GM19240 (cell line): ENCODE measurements around the gene EIPR1.
A peak's percentile ranks its signal among the peaks of the same experiment; 100 is the strongest.

ENCODE experiments used
- DNase-seq: peaks from one replicate; pipeline ENCODE4 v3.0.0; 2011; ENCODE audit warnings: low spot score; ENCODE audit not compliant: insufficient read length

The EIPR1 gene

DNA sequence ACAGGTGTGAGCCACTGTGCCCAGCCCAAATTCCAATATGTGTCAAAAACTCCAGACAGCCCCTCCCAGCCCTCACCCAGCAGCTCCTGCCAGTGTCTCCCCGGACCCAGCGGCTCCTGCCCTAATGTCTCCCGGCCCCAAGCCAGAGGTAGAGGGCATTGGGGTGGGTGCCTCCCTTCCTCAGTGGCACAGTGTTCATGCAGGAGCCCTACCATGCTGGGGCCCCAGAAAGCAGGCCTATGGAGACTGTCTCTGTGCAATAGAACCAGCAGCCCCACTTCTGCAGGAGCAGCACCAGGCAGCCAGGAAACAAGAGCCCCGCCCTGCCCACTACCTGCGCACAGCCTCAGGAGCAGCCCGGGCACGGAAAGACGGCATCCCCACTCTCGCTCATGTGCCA is 70.4 kb downstream of the EIPR1 start:
- DNase-seq, result no peak

DNA sequence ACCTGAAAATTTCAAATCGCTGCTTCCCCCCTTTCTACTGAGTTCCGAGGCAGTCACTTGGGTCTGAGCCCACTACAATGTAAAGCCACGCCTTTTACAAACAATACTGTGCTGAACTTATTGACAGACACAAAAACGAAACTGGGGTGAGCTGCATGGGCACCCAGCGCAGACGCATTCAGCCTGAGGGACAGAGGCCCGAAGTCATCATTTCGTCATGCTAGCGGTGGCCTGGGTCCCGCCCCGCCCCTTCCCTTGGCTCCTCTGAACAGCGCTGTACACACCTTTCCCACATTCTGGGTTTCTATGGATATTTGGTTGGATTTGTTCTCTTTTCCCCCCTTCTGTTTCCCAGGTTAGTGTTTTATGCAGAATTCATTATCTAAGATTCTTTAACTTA is 71.7 kb downstream of the EIPR1 start:
- DNase-seq, result no peak

DNA sequence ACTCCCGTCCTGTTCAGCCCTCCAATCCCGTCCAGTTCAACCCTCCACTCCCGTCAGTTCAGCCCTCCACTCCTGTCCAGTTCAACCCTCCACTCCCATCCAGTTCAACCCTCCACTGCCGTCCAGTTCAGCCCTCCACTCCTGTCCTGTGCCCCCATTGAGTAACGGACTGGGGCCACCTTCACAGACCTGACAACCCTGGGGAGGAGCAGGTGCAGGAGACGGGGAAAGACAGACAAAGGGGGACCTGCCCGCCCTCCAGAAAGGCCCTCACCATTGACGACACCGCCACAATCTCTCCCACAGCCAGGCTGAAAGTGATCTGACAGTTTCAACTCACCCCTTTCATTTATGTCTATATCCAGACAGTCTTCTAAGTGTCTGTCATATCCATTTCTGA is 72.2 kb downstream of the EIPR1 start:
- DNase-seq, result no peak

DNA sequence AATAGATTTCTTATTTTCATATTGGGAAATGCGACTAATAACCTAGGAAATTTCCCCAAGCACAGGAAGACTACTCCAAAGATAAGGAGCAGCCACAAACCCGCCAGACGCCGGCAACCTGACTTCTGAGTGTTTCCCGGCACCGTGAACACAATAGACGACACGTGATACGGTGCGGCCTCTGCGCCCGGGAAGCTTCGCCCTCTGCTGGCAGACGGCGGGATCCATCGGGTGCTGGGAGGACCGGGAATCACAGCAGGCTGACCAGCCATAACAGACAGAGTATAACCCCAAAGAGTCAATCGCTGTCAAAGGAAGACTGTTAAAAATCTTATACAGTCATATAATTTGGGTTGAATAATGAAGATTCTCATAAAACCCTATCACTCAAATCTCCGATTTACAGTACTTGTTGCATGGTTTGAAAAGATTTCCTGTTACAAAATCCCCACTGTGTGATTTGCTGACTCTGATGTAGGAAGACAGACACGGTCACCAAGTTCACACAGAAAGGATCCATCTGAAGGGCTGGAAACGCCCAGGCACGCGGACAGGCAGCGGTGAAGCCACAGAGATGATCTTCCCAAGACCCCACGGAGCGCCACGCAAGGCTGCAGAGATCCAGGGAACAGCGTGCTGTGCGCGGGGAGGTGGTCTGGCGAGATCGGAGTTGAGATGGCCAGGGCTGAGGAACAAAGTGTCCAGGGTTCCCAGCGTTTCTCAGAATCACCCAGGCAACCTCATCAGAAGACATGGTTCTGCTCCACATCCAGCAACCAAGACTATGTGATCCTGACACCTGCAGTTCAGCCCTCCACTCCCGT is 73.8 kb downstream of the EIPR1 start:
- peak; percentile 70 for DNase-seq

DNA sequence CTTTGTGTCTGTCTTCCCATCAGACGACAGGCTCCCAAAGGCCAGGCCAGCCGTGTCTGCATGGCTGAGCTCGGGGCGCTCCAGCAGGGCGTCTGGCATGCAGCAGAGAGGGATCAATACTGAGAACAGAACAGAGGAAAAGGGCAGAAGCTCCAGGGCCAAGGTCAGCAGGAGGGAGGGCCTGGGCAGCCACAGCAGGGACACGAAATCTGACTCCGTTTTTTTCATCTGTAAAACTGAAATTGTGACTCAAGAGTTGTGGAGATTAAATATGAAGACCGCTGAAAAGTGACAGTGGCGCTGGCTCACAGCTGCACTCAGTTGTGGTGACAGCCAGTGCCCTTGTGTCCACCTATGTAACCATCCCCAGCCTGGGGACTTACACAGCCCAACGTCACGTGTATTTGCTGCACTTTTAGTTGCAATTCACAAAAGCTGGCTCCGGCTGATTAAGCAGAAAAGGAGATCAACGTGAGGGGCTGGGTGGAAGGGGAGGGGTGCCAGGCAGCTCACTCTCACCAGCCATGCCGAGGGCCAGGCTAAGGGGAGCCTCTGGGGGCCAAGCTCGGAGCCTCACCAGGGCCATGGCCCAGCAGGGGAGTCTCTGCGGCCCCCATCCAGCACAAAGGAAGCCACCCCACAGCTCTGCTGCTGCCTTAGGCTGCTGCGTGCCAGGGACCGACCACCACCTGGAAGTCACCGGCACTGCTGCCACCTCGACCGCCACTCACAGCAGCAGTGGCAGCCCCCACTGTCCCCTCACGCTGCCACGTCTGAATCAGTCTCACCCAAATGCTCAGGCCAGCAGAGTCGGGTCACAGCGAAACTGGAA is 74.7 kb downstream of the EIPR1 start:
- no peak for DNase-seq

DNA sequence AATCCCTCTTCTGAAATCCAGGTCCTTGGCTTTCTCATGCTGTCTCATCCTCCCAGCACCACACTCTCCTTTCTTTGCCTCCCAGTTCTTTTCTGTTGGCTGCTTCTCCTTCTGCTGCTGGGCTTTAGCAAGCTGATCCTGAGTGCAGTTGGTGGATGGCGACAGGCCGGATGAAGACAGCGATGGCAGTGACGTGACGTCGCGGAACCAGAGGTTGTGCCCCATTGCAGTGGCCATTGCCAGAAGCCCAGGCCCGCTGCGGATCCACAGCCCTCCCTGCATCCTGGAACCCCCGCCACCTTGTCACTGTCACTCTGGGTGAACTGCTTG is 75.2 kb downstream of the EIPR1 start:
- no peak for DNase-seq

DNA sequence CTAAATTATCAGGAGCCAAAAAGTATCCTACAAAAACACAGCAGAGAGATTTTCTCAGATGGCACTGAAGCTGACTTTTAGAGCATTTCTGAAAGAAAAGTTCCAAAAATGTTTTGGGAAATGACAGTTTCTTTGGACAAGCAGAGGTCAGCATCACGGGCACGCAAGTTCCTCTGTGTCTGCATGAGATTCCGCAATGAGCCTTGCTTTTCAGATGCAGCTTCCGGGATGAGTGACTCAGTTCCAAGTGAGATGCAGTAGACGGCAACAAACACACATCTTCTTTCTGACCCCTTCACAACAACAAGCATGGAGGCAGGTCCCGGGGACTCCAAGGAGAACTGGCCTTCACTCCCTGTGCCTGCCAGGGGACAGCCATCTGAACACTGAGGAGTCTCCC is 76.6 kb downstream of the EIPR1 start:
- DNase-seq, result no peak

DNA sequence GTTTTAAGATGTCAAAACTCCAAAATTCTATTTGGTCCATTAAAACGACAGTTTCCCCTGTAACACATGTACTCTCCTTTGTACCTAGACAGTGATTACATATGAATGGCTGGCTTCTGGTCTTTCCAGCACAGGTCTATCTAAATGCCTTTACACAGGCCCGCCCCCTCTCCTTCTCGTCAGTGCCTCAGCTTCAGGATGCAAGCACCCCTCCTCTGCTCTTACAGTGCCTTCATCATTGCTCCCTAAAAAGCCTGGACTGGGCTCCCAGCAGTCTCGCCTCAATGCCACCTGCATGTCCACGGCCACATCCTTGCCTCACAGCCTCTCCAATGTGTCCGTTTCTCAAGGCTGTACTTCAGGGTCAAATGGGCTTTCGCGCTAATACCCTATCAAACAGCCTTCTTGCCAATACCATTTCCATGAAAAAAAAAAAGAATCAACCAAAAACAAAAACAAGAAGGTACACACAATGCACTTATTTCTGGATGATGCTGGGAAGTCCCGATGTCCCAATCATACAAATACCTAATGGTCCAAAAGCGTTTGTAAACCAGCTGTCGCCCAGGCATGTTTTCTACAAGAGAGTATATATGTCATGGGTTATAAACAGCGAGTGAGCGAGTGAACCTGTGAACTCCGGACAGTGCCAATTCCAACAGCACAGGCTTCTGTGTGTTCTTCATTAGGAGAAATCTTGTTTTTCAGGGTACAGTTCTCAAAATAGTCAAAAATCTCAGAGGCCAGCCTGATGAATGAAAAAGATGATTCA is 77.2 kb downstream of the EIPR1 start:
- no peak for DNase-seq

DNA sequence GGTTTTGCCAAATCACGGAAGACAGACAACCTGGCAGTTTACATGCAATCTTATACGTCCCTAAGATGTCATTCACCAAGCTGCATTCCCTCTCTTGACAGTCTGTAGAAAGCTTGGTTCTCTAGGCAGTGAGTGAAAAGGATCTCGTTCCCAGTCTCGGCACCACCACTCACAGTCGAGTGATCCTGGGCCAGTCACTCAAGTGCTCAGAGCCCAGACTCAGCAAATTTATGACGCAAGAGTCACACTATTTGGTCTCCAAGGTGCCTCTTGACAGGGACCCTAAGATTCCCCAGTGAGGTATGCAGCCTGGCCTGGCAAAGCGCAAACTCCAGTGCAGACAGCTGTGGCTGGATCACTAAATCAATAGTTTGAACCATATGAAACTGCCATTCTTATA is 77.9 kb downstream of the EIPR1 start:
- DNase-seq, result no peak

DNA sequence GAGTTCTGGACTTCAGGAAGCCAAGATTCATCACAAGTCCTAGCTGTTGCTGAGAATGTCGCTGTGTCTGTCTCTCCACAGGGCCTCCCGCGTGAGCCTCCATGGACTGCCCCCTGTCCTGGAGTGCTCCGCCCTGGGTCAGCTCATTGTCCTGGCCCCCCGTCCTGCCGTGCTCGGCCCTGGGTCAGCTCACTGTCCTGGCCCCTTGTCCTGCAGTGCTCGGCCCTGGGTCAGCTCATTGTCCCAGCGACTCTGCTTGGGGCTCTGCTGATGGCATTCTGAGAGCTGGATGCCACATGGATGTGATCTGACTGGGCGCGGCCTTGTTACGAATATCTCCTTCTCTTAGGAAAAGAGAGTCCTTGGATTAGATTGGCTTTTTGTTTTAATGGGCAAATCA is 78.5 kb downstream of the EIPR1 start:
- no peak for DNase-seq

DNA sequence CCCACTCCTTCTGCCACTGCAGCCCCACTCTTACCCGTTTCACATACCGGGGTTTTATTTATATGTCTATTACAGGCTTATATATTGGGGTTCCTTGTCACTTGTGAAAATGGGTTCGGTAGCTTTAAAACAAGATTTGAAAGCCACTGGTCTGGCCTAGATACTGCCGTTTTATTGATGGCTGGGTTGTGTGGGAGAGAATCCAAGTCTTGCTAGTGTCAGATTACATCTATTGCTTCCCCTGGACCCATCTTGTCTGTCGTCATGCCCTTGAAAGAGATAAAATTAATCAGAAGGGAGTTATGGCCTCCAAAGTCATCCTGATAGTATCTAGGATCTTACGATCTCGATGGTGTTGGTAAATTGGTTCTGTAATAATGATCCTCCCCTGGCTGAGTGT is 79.4 kb downstream of the EIPR1 start:
- no peak for DNase-seq

DNA sequence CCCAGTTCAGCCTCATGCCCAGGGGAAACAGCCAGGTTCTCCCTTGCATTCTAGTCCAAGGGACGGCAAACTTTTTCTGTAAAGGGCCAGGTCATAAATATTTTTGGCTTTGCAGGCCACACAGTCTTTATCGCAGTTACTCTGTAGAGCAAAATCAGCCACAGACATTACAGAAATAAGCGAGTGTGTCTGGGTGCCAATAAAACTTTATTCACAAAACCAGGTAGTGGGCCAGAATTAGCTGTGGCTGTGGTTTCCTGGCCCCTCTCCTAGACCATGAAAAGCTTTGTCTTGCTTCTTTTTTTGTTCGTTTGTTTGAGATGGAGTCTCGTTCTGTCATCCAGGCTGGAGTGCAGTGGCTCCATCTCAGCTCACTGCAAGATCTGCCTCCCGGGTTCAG is 80.1 kb downstream of the EIPR1 start:
- no peak for DNase-seq

DNA sequence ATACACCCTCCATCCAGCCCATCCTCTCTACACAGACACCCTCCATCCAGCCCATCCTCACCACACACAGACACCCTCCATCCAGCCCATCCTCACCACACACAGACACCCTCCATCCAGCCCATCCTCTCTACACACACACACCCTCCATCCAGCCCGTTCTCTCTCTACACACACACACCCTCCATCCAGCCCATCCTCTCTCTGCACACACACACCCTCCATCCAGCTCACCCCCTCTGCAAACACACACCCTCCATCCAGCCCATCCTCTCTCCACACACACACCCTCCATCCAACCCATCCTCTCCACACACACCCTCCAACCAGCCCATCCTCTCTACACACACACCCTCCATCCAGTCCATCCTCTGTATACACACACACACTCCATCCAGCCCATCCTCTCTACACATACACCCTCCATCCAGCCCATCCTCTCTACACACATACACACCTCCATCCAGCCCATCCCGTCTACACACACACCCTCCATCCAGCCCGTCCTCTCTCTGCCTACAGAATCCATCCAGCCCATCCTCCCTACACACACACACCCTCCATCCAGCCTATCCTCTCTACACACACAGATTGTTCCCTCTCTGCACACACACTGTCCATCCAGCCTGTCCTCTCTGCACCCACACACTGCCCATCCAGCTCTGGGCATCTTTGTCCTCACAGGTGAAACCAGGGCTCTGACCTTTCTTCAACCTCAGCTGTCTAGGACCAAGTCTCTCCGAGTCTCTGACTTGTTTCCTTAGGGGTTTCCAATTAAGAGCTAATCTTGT is 81.2 kb downstream of the EIPR1 start:
- no peak for DNase-seq

DNA sequence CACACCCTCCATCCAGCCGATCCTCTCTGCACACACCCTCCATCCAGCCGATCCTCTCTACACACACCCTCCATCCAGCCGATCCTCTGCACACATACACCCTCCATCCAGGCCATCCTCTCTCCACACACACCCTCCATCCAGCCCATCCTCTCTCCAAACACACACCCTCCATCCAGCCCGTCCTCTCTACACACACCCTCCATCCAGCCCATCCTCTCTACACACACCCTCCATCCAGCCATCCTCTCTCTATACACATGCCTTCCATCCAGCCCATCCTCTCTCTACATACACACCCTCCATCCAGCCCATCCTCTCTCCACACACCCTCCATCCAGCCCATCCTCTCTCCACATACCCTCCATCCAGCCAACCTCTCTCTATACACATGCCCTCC is 83.1 kb downstream of the EIPR1 start:
- DNase-seq, result no peak

DNA sequence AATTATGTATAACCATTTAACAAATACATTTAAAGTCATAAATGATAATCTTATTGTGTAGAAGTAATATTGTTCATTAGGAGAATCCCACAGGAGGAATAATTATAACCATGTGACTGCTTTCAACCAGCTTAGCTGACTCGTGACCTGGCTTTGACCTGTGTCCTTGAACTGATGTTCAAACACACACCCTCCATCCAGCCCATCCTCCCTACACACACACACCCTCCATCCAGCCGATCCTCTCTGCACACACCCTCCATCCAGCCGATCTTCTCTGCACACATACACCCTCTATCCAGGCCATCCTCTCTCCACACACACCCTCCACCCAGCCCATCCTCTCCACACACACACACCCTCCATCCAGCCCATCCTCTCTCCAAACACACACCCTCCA is 83.5 kb downstream of the EIPR1 start:
- no peak for DNase-seq

DNA sequence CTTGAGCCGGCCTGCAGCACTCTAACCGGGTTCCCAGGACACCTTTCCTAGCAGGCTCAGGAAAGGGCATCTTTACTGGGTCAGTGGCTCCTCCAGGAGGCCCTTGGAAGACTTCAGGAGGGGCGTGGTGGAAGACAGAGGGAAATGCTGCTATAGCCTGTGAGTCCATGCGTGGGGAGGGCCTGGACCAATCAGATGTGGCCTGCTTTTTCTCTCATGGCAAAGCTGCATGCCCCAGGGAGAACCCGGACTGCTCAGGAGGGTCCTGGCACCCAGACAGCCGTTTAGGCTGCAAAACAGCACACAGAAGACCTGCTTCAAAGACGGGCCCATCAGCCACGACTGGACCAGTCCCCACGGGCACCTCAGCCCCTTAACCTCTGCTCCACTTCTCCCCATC is 84.4 kb downstream of the EIPR1 start:
- no peak for DNase-seq

DNA sequence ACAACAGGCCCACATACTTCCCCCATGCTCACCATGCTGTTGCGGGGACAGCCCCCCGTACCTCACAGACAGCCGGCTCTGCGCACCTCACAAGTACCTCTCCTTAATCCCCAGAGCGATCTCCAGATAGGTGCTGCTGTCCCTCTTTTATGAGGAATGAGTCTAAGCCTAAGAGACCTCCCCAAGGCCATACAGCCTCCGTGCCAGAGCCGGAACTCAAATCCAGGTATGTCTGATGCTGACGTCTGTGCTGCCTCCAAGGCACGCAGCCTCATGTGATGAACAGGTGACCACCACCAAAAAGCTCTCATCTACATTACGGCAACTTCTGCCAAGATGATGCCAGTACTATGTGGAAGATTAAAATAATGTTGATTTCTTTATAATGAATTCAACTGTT is 85.2 kb downstream of the EIPR1 start:
- DNase-seq, result no peak

DNA sequence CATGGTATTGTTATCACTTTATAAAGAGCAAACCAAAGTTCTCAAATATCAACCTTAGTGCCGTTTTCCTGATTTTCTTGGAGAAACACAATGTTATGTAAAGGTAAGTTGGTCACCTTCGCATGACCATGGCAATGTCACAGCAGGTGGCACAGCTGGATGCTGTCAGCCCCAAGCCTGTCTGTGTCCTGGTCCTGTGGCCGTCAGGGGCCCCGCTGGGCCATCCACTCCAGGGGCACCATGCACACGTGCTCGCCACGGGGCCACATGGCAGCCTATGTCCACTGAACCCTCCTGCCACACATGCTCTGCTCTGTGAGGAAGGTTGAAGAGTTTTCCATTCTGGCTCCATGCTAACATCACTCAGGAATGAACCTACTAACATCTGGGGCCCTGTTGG is 85.9 kb downstream of the EIPR1 start:
- no peak for DNase-seq

DNA sequence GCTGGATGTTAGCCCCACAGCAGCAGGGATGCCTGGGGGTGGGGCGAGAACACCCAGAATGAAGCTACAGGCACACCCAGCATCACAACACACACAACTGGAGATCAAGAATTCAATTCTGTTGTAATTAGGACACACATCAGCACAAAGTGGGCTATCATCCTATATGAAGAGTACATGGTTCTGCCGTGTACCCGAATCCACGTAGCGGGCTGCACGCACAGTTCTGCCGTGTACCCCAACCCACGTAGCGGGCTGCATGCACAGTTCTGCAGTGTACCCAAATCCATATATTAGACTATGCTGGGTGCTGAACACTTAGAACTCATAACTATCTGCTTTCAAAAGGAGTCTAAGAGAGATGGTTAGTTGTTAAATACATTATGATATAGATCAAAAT is 86.5 kb downstream of the EIPR1 start:
- DNase-seq, result no peak

DNA sequence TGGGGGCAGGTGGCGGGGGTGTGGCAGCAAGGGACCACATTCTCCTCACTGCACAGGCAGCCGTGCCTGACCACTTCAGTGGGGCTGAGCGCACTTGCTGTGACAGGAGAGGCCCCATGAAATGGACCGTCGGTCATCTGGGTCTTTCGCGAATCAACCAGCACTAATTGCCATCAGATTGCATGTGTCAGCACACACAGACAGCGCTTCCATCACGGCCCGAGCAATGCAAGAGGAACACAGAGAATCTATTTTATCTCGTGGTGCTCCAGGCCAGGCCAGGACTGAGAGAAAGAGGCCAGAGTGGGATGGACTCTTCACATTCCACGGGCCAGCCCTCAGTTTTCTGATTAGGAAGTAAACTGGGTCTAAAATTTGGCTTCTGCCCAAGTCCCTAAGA is 87.0 kb downstream of the EIPR1 start:
- no peak for DNase-seq

DNA sequence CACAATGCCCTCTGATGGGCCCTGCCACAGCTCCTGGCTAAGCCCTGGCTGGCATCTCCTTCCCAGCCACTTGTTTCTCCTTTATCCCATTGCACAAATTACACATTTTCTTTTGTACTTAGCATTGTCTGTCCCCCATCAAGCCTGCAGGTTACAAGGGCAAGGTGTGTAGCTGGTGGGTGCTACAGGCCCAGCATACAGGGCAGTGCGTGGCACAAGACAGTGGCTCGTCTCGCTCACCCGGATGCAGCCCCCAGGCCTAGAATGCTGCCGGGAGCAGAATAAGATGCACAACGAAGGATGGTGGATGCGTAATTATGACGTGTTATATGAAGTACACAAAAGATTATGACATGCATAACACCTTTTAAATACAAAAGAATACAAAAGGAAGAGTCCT is 87.6 kb downstream of the EIPR1 start:
- no peak for DNase-seq
